Left ventricle myocardium inferior (tissue), 1 donor: ENCODE results near the gene MEX3B. TPM values are rescaled to one million over a fixed set of nuclear protein-coding genes. Genes with fewer than 3 reads are reported as not detected.

Experiments used
- DNase-seq: peaks from one replicate; pipeline ENCODE4 v3.0.0-alpha.2; 2020
- H3K27ac ChIP-seq: fragments of 200-600 bp; replicated peaks from 2 replicates; pipeline ENCODE4 v1.8.0; 2021
- H3K27me3 ChIP-seq: fragments of 200-600 bp; 2 replicates; pipeline ENCODE4 v1.8.0; 2021; ENCODE audit warnings: low read depth
- H3K36me3 ChIP-seq: fragments of 200-600 bp; 2 replicates; pipeline ENCODE4 v1.8.0; 2021
- H3K4me1 ChIP-seq: fragments of 200-600 bp; 2 replicates; pipeline ENCODE4 v1.8.0; 2021
- H3K4me3 ChIP-seq: fragments of 200-600 bp; 2 replicates; pipeline ENCODE4 v1.8.0; 2021; ENCODE audit warnings: mild to moderate bottlenecking, moderate library complexity
- H3K9me3 ChIP-seq: fragments of 200-600 bp; replicated peaks from 2 replicates; pipeline ENCODE4 v1.8.0; 2021
- CTCF ChIP-seq: fragments of 200-600 bp; IDR thresholded peaks from 2 replicates; pipeline ENCODE4 v1.8.0; 2021; ENCODE audit warnings: antibody characterized with exemption, mild to moderate bottlenecking, borderline replicate concordance
- intact Hi-C: fragments of 100-400 bp; cut with micrococcal nuclease; formaldehyde crosslinking; loops from one replicate; pipeline ENCODE4 v1.11.0; 2022
- total RNA-seq: library from RNA; stranded (reverse); fragmentation: NEBNext Ultra II Directional; extraction: Animal tissue kit (Norgen Biotek cat#: 25700); gene quantifications from one replicate; pipeline ENCODE4 v1.2.1, GENCODE V29; 2021
- donor health status: DM: no; HTN: yes; CAD: no; lungs with severe emphysema.

The MEX3B gene
- total RNA-seq, 1 donor from 2014 or later, result 2.5 TPM

DNA sequence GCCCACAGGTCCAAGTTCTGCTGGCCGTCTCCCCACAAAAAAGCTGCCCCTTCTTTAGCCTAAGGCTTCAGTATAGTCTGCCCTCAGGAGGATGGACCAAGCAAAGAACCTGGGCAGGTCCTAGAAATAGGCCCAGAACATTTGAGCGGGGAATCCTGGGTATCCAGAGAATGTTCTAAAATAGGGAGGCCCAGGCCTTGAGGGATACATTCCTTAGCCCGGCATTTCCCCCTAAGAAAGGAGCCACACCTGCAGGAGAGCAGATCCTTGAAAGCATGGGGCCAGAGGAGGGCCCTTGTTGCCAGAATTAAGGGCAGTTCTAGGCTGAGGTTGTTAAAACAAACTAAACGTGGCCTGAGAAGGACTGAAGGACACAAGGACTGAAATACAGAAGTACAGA lies 20.6 kb upstream of the MEX3B start:
- H3K27me3 ChIP-seq, result peaks cover 49% of the 10 kb centered on the region
- no peak overlapping the region for H3K27ac ChIP-seq
- no peak overlapping the region for H3K4me3 ChIP-seq
- no peaks in the 10 kb centered on the region for H3K4me1 ChIP-seq
- H3K36me3 ChIP-seq, result no peaks in the 10 kb centered on the region
- no peak for DNase-seq
- no peak for TF ChIP-seq CTCF
- no peaks in the 10 kb centered on the region for H3K9me3 ChIP-seq
- intact Hi-C loops, result no loop called here

GRCh38 chr15:82064824-82065223 lies 19.0 kb upstream of the MEX3B start:
- H3K27ac ChIP-seq, result no peak overlapping the region
- H3K4me1 ChIP-seq, result no peaks in the 10 kb centered on the region
- intact Hi-C loops, result no loop called here
- no peaks in the 10 kb centered on the region for H3K9me3 ChIP-seq
- no peak for DNase-seq
- peaks cover 65% of the 10 kb centered on the region for H3K27me3 ChIP-seq
- H3K4me3 ChIP-seq, result no peak overlapping the region
- no peaks in the 10 kb centered on the region for H3K36me3 ChIP-seq
- no peak for TF ChIP-seq CTCF

DNA sequence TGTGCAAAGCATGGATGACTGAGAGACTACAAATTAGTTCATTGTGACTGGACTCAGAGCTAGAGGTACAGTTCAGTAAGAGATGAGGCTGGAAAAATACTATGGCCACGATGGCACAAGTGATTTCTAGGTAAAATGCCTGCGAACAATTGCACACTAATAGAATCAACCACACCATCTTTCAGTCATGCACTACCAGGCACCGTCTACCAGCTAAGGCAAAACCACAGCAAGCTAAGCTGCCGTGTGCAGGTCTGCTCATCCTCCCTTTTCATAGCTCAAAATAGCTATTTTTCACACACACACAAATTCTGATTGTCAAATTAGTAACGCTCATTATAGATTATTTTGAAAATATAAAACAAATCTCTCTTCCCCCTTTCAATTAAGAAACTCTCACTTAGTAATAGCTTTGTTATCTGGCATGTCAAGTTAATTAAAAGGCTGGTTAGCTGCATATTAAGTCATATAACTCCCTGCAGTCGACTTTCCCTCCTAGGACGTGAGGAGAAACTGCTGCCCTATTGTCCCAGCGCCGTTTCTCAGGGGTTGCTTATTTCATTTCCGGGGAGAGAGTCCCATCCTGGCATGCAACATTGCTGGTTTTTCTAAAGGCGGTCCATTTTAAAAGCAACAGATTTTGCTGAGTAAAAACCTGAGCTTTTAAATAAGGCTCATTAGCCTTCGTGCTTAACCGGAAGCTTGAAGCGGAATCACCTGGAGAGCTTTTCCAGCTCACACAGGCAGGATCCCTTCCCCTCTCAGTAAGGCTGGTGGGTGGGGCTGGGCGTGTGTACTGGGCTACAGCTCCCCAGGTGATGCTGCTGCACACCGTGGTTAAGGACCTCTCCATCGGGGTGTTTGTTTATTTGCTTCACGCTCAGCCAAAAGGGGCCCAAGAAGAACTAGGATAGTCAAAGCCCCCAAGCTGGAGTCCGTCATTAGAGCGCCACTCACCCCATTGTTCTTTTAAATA lies 16.9 kb upstream of the MEX3B start:
- peaks cover 86% of the 10 kb centered on the region for H3K27me3 ChIP-seq

GRCh38 chr15:82060817-82061216 lies 15.0 kb upstream of the MEX3B start:
- TF ChIP-seq CTCF, result no peak
- intact Hi-C loops, result no loop called here
- H3K4me1 ChIP-seq, result peaks cover 3% of the 10 kb centered on the region
- H3K4me3 ChIP-seq, result no peak overlapping the region
- no peak overlapping the region for H3K27ac ChIP-seq
- H3K9me3 ChIP-seq, result no peaks in the 10 kb centered on the region
- H3K27me3 ChIP-seq, result peaks cover 99% of the 10 kb centered on the region
- no peaks in the 10 kb centered on the region for H3K36me3 ChIP-seq
- DNase-seq, result no peak

More for the DNA sequence above, 16.9 kb upstream of the MEX3B start:
- Histone ChIP-seq H3K4me3 (no peak overlapping the region), H3K27ac (no peak overlapping the region), H3K9me3 (no peaks in the 10 kb centered on the region), H3K4me1 (peaks cover 3% of the 10 kb centered on the region), H3K36me3 (no peaks in the 10 kb centered on the region)
- intact Hi-C loops, result no loop called here
- DNase-seq, result no peak
- no peak for TF ChIP-seq CTCF

DNA sequence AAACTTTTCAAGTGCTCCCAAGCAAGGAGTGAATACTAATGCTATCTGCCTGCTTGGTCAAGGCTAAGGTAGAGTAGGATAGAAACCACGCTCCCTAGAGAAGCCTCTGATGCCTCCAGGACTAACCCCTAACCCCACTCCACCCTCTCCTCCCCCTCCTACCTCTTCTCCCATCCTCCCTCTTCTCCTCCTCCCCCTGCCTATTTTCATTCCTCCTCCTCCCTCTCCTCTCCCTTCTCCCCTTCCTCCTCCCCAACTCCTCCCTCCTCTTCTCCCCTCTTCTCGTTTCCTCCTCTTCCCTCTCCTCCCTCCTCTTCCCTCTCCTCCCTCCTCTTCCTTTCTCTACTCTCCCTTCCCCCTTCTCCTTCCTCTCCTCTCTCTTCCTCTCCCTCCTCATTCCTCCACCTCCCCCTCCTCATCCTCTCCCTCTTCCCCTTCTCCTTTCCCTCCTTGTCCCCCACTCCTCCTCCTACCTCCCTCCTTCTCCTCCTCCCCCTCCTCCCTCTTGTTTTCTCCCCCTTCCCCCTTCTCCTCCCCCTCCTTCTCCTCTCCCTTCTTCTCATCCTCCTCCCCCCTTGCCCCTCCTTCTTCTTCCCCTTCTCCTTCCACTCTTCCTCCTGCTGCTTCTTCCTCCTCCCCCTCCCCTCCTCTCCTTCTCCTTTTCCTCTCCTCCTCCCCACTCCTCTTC lies 12.8 kb upstream of the MEX3B start:
- H3K4me3 ChIP-seq, result no peak overlapping the region
- peaks cover 3% of the 10 kb centered on the region for H3K4me1 ChIP-seq
- H3K9me3 ChIP-seq, result no peaks in the 10 kb centered on the region
- intact Hi-C loops, result no loop called here
- no peak for TF ChIP-seq CTCF
- H3K27ac ChIP-seq, result no peak overlapping the region
- no peaks in the 10 kb centered on the region for H3K36me3 ChIP-seq
- H3K27me3 ChIP-seq, result peaks cover 91% of the 10 kb centered on the region
- DNase-seq, result no peak
